GM21526 (cell line): ENCODE measurements around the gene CPLX3.

ENCODE experiments used
- ATAC-seq: cut with Tn5 transposase; IDR thresholded peaks from one replicate; pipeline ENCODE4 v1.9.1; 2021; ENCODE audit warnings: moderate library complexity; ENCODE audit not compliant: unreplicated experiment, low FRiP score

Gene CPLX3

DNA sequence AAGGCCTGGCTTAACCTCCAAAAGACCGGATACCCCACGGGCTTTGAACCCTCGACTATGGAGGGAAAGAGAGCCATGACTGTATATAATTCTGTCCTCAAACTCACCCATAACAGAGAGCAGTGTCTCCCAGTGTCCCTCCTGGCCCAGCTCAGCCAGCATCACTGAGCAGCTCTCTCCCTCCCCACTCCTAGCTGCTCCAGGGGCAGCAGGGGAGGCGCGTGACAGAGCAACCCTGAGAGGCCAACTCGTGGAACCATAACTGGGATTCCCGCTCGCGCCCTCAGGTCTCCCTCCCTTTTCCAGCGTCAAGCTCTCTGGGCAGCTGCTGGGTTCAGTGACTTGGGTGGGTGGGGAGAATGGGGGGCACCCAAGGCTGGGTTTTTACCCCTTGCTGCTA is 561 bp upstream of the CPLX3 start:
- no peak for ATAC-seq

DNA sequence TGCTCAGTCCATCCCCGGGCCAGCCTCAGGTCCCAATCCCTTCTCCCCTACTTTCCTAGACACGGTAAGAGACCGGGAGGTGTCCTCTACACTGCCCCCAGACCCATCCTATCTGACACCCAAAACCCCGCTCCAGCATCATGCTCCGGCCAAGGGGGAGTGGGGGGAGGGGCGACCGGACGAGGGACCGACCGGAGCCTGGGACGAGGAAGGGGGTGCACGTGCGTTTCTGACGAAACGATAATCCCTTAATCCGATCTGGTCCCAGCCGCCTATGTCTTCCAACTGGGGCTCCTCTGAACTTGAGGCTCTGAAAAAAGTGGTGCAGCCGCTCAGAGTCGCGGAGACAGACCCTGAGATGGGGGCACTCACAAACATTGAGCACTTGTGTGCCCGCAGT is 494 bp downstream of the CPLX3 start:
- no peak for ATAC-seq

DNA sequence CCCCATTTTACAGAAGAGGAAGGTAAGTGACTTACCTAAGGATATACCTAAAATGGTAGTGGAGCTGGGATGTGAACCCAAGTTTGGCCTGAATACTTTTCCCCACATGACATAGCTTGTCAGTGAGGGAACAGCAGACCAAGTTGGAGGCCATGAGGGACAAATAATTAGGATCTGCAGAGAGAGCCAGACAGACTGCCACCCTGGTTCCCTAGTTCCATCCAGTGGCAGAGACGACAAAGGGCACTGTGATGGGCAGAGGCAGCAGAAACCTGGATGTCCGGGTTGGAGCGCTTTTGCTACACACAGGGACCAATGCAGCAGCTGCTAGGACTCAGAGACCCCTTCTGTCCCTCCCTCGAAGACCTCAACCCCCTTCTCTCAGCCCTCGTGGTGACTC is 1.2 kb downstream of the CPLX3 start:
- ATAC-seq, result no peak

DNA sequence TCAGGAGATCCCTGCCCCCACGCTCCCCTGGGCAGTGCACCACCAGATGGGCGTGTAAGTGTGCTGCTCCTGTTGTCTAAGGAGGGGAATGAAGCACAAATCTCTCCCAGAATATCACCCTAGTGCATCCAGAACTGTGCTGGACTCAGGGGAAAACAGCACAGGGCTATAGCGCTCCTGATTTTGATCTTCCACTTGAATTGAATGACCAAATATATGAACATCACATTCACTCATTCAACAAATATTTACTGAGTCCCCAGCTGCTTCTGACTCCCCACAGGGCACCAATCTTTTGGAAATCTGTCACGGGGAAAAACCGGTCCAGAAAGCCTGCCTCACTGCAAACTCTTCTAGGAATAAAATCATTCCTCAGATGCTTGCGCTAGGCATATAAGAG is 2.4 kb downstream of the CPLX3 start:
- no peak for ATAC-seq

DNA sequence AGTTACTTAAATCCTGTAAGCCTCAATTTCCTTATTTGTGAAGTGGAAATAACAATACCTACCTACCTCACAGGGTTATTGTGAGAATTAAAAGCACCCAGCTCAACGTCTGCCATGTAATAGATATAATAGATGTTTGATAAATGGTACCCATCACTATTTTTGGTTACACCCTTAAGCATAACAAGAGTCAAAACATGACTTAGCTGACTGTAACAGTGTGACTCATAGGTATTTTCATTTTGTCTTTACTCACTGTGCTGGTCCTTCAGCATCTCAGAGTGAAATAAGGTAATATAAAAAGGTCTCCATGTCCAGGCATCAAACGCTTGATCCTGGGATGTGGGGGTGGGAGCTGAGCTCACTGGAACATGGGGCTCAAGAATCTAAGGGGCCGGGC is 3.1 kb downstream of the CPLX3 start:
- no peak for ATAC-seq

DNA sequence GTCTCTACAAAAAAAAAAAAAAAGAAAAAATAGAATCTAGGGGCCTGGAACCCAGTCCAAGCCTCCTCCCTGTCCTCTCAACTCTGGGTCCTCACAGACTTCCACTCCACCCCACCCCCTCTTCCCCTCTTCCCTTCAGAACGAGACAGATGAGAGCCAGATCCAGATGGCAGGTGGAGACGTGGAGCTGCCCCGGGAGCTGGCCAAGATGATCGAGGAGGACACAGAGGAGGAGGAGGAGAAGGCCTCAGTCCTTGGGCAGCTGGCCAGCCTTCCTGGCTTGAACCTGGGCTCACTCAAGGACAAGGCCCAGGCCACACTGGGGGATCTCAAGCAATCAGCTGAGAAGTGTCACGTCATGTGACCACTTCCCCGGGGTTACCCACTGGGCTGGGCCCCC is 3.6 kb downstream of the CPLX3 start:
- no peak for ATAC-seq

DNA sequence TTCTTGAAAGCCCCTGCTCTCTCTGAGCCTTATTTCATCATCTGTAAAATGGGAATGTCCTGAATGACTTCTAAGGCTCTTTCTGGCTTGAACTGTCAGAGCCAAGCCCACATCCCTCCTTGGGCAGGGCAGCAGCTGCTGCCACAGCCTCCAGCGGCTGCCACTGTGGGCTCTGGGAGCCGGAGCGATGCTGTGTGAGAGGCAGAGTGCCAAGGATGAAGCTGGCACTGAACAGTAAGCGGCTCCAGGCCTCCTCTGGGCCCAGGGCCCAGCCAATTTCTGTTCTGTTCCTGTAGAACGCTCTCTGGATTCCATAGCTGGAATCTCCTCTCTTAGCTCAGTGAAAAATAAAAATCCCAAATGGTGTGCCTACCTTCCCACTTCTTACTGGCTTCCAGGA is 4.4 kb downstream of the CPLX3 start:
- no peak for ATAC-seq

DNA sequence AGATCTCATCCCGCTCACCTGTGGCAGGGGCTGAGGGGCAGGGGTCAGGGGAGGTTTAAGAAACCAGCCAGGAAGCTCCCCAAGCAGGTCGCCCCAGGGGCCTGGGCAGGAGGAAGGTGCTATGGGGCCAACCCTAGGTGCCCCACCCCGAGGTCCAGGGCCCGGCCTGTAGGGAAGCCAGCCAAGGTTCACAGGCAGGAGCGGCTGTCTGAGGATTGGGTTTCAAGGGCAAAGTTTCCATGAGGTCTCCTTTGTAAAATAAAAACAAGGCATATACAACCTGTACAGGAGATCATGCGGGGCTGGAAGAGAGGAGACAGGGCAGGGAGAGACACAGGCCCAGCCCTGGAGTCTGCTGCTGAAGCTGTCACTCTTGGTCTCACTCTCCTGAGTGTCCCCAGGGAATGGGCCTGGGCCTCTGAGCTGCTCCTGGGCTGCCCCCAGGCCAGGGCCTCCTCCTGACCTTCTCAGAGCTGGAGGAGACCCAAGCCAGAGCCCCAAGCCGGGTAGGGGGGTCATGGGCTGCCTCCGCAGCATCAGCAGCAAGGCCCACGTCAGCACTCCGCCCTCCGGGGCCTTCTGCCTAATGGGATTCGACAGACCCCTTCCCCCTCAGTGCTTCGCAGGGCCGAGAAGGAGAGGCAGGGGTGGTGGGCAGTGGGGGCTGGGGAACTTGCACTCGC is 5.5 kb downstream of the CPLX3 start:
- no peak for ATAC-seq

DNA sequence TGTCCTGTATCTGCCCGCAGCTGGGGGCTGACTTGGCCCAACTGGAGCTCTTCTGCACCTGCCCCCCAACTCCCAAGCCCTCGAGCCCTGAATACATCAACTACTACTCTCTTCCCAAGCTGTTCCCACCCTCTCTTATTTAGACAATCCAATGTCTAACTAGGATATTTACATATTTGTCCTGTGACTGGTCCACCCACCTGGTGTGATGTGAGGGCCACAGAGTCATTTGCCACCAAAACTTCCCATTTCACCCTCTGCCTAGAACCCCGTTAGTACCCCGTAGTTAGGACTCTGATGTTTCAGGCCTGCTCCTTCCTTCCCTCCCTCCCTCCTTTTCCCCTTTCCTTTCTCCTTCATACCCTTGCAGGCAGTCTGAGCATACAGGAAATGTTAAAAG is 6.4 kb downstream of the CPLX3 start:
- no peak for ATAC-seq

DNA sequence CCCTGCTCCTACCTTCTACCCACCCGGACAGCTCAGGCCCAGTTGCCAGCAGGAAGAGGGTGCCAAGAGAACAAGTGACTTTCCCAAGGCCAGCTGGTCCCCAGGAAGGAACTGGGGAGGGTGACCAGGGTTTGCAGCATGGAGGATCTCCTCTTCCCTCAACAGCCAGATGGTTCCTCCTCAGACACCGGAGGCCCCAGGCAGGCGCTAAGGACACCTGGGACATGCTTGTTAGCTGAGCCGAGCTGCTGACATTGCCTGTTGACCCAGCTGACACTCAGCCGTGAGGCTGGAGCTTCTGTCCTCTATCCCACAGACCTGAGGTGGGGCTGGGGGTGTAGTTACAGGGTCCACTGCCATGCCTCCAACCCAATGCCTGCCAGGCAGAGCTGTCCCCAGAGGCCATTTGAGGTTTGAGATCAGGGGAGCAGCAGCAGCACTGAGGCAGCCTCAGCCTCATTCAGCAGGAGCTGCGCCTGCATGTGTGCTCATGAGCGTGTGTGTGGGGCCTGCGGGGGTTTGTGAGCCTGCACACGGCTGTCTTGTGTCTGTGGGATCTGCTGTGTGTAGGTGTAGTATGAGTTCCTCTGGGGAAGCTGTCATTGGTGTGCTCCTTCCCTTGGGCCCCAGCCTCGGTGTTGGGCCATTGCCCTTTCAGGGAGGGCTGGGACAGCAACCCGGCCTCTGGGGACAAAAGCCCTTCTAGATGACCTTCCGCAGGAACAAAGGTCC is 7.1 kb downstream of the CPLX3 start:
- ATAC-seq, result no peak

DNA sequence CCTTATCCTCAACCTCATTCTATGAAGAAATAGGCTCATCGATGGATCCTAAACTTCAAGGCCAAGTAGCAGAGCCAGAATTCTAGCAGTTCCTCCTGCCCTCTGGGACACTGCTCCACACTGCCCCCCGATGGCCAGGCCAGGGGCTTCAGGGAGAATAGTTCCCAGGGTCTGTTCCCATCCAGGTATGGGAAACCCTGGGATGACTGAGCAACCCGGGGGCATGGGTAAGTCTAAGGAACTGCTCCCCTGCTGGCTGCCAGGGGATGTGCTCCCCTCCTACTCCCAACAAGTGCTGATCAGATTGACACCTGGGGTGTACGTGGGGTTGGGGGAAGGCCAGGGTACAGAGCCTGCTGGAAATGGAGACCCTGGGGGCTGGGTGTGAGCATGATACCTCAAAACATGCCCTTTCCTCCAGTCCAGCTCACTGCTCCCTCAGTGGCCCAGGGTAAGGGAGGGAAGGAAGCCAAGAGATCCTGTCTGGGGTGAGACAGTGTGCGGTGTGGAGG is 8.9 kb downstream of the CPLX3 start:
- ATAC-seq, result no peak

DNA sequence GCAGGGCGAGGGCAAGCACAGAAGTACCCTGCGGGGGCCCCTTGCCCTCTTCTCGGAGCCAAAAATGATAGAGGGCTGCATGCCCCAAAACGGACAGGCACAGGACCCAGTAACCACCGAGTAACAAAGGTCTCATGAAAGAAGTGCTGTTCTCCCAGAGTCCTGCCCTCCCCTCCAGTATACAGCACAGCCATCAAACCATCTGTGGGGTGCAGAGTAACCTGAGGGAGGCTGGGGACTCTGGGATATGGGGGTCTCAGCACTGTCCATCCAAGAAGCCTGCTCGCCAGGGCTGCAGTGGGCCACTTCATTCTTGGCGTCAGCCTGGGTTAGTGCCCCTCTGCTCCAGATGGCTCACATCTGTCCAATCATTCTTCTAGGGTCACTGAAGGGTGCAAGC is 10.4 kb downstream of the CPLX3 start:
- no peak for ATAC-seq

DNA sequence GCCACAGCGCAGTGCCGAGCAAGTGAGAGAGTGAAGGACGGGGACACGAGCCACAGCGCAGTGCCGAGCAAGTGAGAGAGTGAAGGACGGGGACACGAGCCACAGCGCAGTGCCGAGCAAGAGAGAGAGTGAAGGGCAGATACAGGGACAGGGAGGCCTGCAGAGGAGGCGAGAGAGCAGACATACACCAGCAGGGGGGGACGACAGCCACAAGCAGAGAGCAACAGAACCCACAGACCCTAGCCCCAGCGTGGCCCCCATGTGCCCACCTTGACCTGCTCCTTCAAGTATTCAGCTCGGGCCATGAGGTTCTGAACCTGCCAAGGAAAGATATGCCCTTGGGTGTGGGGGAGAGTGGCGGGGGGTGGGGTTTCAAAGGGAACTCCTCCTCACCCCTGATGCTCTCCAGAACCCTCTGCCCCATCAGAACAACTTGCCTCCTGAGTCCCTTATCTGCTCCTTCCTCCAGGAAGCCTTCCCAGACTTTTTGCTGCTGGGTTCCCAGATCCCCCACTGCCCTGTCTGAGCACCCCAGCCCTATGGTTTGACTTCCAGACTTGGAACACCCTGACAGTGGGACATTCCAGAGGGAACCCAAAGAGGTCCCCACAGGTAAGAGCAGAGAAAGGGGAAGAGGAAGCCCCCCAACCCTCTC is 11.2 kb downstream of the CPLX3 start:
- ATAC-seq, result no peak

DNA sequence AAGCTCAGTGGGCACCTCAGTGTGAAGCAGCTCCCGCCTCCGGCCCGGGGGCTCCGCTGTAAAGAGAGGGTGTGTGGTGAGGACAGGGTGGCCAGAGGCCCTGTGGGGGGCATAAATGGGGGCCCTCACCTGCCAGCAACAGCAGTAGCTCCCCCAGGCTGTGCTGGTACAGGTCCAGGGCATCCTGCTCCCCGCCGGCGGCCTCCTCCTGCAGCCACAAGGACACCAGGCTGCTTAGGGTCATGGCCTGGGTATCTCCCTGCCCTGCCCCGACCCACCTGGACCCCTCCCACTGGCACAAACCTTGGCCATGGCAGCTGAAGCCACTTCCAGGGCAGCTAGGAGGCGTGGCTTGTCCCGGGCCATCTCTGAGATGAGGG is 11.7 kb downstream of the CPLX3 start:
- ATAC-seq, result no peak

DNA sequence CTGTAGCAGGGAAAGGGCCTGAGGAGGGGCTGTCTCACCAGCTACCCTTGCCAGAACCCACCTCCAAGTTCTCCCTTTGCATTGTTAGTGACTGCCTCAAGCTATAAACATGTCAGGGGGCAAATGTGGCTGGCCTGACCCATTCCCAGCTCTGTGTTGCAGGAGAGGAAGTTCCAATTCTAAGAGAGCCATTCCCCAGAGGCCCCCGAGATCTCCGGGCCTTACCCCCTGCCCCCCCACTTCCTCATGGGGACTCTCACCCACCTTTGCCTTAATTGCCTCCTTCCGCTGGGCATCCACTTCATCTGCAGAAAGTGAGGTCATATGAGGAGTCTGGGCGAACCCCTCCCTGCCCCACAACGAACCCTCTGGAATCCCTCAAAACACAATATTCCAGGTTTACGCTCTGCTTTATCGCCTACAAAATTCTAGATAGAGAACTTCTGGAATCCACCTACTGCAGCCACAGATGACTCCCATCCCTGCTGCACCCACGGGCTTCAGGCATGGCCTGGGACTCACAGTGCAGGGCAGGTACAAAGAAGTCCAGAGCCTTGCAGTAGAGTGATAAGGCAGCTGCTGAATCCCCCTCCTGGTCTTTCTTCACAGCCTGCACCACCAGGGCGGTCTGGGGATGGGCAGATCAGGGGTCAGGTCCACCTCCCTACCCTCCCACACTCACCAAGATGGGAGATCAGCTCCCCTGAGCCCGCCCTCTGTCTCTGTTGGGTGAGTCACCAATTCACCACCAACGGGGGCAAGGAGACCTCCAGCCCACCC is 12.5 kb downstream of the CPLX3 start:
- no peak for ATAC-seq

DNA sequence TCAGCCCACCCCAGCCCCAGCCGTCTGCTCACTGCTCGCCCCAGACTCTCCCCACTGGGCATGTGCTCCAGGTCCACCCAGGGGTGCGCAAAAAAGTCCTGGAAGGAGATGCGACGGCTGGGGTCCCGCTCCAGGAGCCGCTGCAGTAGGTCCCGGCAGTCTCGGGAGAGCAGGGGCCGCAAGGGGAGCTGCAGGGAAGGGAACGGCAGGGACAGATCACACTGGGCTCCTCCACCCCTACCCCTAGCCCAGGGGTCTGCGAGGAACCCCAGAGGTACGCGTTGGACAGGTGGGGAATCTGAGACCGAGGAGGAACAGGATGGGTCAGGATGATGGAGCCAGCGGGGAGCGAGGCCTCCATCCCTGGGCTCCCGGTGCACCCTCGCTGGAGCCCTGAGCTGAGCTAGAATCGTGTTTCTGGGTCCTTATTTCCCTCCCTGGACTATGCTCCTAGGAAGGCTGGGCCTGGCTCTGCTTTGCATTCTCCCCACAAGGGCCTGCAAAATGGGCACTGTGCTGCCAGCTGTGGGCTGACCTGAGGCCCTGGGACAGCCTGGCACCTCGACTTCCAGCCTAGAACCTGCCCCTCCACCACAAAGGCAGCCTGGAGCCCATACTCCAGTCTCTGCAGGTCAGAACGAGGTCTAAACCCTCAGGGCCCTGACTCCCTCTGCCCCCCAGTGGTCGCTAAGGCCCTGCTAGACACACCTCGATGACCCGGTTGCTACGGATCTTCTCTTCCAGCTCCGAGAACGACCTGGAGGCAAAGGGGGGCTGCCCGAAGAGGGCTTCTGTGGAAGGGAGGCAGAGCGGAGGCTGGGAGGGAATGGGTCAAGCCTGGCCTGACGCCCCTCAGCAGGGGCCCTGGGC is 13.3 kb downstream of the CPLX3 start:
- ATAC-seq, result no peak

DNA sequence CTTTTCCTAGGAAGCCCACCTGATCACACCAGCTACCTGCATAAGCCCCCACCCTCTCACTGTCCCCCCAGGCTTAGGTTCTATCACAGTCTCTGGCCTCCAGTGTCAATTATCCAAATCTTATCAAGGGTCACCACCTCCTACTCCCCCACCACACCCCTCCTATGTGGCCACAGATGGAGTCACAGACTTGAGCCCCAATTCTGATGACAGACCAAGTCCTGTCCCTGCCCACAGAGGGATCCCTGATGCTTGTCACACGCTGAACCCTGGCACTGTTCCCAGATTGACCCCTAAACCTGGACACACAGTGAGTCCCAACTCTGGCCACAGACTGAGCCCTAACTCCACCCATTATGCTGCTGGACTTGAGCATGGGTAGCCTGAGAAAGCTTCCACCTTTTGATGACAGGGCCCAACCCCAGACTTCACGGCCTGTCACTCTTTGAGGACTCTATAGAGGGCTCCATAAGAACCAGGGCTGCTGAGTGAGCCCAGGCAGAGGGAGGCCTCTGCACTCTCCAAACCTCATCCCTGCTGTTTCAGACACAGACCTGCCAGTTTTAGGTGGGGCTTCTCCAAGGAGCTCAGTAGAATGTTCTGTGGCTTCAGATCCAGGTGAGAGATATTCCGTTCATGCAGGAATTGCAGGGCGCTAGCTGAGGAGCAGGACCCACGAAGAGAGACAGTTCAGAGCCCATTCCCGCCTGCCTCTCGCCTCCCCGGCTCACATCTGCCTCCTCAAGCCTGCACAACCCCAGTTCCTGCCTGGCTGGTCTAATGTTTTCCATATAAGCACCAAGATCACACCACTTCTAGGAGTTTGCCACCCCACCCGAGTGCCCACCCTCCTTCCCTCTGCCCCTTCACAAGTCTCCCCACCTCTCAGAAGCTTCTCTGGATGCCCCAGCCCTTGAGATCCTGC is 14.7 kb downstream of the CPLX3 start:
- no peak for ATAC-seq

DNA sequence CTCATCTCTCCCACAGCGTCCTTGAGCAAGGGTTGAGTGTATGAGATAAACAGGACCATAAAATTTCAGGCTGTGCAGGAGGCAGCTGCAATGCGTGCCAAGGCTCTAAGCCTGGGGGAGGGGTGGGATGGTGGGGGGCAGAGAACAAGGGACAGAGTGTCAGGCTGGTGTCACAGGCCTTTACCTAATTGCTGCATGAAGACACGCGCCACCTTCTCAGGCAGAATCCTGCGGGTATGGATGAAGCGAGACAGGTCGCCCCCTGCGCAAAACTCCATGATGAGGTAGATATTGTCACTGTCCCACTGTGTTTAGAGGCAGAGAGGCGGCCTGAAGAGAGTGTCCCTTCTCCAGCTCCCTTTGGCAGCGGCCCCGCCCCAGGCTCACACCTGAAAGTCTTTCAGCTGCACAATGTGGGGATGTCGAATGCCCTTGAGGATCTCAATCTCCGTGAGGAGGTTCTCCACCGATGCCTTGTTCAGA is 15.5 kb downstream of the CPLX3 start:
- no peak for ATAC-seq
